ENCODE data around the gene SLC22A31.
"Not testable (repeated sequence)": the region's sequence is repeated elsewhere in the genome, so short reads cannot be mapped to it uniquely, and the experiment has no call there.

Gene SLC22A31

GRCh38 chr16:89192956-89193575 lies 7.3 kb downstream of the SLC22A31 start:
- peak; percentile 24 for DNase-seq

GRCh38 chr16:89192186-89192955 lies 8.0 kb downstream of the SLC22A31 start:
- DNase-seq, result peak; percentile 76

DNA sequence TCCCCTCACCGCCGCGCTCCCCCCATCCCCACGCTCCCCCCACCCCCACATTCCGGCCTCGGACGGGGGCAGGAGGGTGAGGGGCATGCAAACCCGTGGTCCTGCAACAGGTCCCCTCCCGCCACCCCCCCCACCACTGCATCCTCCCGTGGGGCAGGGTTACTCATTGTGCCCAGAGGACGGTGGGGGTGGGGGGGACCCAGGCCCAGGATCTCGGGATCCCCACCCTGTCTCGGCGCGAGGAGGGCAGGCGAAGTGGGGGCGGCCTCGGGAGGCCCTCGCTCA lies 8.5 kb downstream of the SLC22A31 start:
- no peak for DNase-seq

- DNase-seq, result no peak
Observed at GRCh38 chr16:89191033-89191900, 9.1 kb downstream of the SLC22A31 start.

GRCh38 chr16:89190150-89190958 lies 10.0 kb downstream of the SLC22A31 start:
- DNase-seq, result no peak

- DNase-seq, result no peak
Observed at GRCh38 chr16:89189358-89190025, 10.8 kb downstream of the SLC22A31 start.

DNA sequence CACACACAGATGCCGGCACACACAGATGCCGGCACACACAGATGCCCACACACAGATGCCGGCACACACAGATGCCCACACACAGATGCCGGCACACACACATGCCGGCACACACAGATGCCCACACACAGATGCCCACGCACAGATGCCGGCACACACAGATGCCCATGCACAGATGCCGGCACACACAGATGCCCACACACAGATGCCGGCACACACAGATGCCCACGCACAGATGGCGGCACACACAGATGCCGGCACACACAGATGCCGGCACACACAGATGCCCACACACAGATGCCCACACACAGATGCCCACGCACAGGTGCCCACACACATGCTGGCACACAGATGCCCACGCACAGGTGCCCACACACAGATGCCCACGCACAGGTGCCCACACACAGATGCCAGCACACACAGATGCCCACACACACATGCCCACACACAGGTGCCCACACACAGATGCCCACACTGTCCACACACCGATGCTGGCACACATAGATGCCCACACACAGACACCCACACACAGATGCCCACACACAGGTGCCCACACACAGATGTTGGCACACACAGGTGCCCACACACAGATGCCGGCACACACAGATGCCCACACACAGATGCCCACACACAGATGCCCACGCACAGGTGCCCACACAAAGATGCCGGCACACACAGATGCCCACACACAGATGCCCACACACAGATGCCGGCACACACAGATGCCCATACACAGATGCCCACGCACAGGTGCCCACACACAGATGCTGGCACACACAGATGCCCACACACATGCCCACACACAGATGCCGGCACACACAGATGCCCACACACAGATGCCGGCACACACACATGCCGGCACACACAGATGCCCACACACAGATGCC lies 11.6 kb downstream of the SLC22A31 start:
- not testable (repeated sequence) for DNase-seq

GRCh38 chr16:89187770-89188392 lies 12.5 kb downstream of the SLC22A31 start:
- peak; percentile 24 for DNase-seq

GRCh38 chr16:89187032-89187769 lies 13.1 kb downstream of the SLC22A31 start:
- no peak for DNase-seq

GRCh38 chr16:89186593-89187031 lies 13.7 kb downstream of the SLC22A31 start:
- not testable (repeated sequence) for DNase-seq

DNA sequence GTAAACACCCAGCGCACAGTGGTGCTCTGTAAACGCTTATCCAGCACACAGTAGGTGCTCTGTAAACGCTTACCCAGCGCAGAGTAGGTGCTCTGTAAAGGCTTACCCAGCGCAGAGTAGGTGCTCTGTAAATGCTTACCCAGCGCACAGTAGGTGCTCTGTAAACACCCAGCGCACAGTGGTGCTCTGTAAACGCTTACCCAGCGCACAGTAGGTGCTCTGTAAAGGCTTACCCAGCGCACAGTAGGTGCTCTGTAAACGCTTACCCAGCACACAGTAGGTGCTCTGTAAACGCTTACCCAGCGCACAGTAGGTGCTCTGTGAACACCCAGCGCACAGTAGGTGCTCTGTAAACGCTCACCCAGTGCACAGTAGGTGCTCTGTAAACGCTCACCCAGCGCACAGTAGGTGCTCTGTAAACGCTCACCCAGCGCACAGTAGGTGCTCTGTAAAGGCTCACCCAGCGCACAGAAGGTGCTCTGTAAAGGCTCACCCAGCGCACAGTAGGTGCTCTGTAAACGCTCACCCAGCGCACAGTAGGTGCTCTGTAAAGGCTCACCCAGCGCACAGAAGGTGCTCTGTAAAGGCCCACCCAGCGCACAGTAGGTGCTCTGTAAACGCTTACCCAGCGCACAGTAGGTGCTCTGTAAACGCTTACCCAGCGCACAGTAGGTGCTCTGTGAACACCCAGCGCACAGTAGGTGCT lies 14.3 kb downstream of the SLC22A31 start:
- not testable (repeated sequence) for DNase-seq

- DNase-seq, result no peak
Observed at GRCh38 chr16:89184933-89185794, 15.2 kb downstream of the SLC22A31 start.

DNA sequence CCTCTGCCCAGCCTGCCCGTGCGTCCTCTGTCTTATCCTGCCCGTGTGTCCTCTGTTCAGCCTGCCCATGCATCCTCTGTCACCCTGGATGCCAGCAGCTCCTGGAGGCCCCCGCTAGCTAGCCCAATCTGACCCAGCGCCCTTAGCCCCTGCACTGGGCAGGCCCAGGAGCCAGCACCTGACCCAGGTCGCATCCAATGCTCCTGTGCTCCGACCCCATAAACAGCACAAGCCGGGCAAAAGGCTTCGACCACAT lies 15.7 kb downstream of the SLC22A31 start:
- no peak for DNase-seq

- no peak for DNase-seq
Observed at GRCh38 chr16:89183975-89184676, 16.2 kb downstream of the SLC22A31 start.

DNA sequence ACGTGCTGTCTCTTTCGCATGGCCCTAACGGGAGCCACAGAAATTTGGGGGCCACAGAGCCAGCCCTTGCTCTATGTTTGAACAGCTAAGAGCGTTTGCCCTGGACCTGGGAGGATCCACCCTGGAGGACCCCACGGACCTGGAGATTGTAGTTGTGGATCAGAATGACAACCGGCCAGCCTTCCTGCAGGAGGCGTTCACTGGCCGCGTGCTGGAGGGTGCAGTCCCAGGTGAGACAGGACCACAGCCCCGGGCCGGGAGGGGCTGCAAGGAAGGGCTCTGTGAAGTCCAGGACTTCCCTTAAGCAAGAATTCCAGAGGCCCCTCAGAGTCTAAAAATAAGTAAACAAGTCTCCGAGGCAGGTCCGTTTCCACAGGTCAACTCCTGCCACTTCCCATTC lies 16.9 kb downstream of the SLC22A31 start:
- no peak for DNase-seq

DNA sequence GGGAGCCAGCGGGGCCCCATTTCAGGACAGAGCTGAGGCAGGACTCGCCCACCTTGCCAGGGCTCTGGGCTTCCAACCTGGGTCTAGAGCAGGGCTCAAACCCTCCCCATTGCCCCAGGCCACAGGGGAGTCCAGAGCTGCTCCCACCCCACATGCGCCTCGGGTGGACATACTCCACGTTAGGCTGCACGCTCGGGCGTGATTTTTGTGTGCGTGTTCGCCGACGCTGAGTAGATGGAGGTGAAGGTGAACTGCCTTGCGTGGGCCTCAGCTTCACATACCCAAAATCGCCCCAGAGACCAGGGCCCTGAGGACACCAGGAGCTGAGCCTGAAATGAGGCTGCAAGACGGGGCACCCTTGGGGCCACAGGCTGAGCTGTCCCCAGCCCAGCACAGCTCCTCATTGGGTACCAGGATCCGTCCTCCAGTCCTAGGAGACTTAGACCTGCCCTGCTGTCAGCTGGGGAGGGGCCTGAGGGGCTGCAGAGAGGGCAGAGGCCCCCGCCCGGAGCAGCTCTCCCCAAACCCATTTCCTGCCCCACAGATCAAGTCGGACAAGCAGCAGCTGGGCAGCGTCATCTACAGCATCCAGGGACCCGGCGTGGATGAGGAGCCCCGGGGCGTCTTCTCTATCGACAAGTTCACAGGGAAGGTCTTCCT lies 20.6 kb downstream of the SLC22A31 start:
- no peak for DNase-seq

- DNase-seq, result no peak
Observed at GRCh38 chr16:89179148-89179484, 21.2 kb downstream of the SLC22A31 start.
